Endothelial cell of umbilical vein (primary cell): ENCODE measurements around the gene FEN1. TPM values are rescaled to one million over a fixed set of nuclear protein-coding genes. Genes with fewer than 3 reads are reported as not detected.

Experiments
- BruUV-seq: library from RNA; stranded (reverse); fragments of 400-500 nt; replicated peaks from 2 replicates; lab custom pipeline; 2021; lab: Mats Ljungman, UMichigan
- CTCF ChIA-PET: fragments of 300-600, 350-600 bp; sonication (Branson Sonifier 250); formaldehyde crosslinking; loops from one replicate; lab custom pipeline; 2021; ENCODE audit warnings: antibody characterized with exemption, inconsistent platforms; lab: Charles Lee
- POLR2A ChIA-PET: fragments of 300-600, 350-600 bp; sonication (Branson Sonifier 250); formaldehyde crosslinking; loops from one replicate; lab custom pipeline; 2021; ENCODE audit warnings: antibody characterized with exemption, inconsistent platforms; lab: Charles Lee
- DNase-seq: peaks from one replicate; pipeline ENCODE4 v3.0.0-alpha.2; 2011; ENCODE audit warnings: low read depth, low spot score
- FAIRE-seq: peaks from 2 replicates; lab custom pipeline; 2011; peaks lifted over from hg19 to GRCh38; lab: Jason Lieb, UNC
- H2AFZ ChIP-seq: 2 replicates; pipeline ENCODE4 v1.6.0; 2012; ENCODE audit warnings: low read depth, low read length, control low read depth, inconsistent platforms
- H3K27ac ChIP-seq: 2 replicates; pipeline ENCODE4 v1.5.1; 2011; ENCODE audit warnings: low read depth, mild to moderate bottlenecking, control low read depth, low read length, moderate library complexity; ENCODE audit not compliant: insufficient read depth
- H3K27me3 ChIP-seq, 2 experiments: 2 replicates each; pipeline versions ENCODE4 v1.6.0 to v1.6.1; 2011; ENCODE audit warnings: low read length in 2 of 2, mixed read lengths in 1 of 2; ENCODE audit not compliant: control insufficient read depth in 2 of 2, insufficient read depth in 2 of 2
- H3K36me3 ChIP-seq, 2 experiments: 2 replicates in 1 of 2; 3 replicates in 1 of 2; pipeline ENCODE4 v1.5.1; 2011; ENCODE audit warnings: low read length in 2 of 2, mild to moderate bottlenecking in 1 of 2, moderate library complexity in 1 of 2; ENCODE audit not compliant: control insufficient read depth in 2 of 2, insufficient read depth in 2 of 2; ENCODE audit errors: extremely low read depth in 1 of 2
- H3K4me1 ChIP-seq: 3 replicates; pipeline ENCODE4 v1.5.1; 2011; ENCODE audit warnings: mild to moderate bottlenecking, low read length; ENCODE audit not compliant: control insufficient read depth, insufficient read depth; ENCODE audit errors: extremely low read depth
- H3K4me2 ChIP-seq: 2 replicates; pipeline ENCODE4 v1.6.1; 2011; ENCODE audit warnings: low read length, control low read depth, mixed read lengths; ENCODE audit not compliant: insufficient read depth
- H3K4me3 ChIP-seq, 3 experiments: fragments of 200-600 bp in 1 of 3; sonication (generic), shearing (Covaris generic) in 1 of 3; replicated peaks in 1 of 3; 2 replicates each; pipeline ENCODE4 v1.5.1; 2011 to 2016; ENCODE audit warnings: control low read depth in 3 of 3, low read length in 3 of 3, mild to moderate bottlenecking in 2 of 3, inconsistent platforms in 1 of 3, low read depth in 1 of 3, moderate library complexity in 1 of 3; ENCODE audit not compliant: insufficient read depth in 1 of 3
- H3K79me2 ChIP-seq: 2 replicates; pipeline ENCODE4 v1.6.0; 2012; ENCODE audit warnings: low read length, inconsistent platforms; ENCODE audit not compliant: control insufficient read depth, insufficient read depth
- H3K9ac ChIP-seq: replicated peaks from 2 replicates; pipeline ENCODE3; 2011; ENCODE audit warnings: low read length, control low read depth; ENCODE audit not compliant: insufficient read depth; ENCODE audit errors: extremely low read depth
- H3K9me1 ChIP-seq: replicated peaks from 3 replicates; pipeline ENCODE4 v1.6.0; 2011; ENCODE audit warnings: mild to moderate bottlenecking, low read length; ENCODE audit not compliant: control insufficient read depth, insufficient read depth; ENCODE audit errors: extremely low read depth
- H3K9me3 ChIP-seq: replicated peaks from 2 replicates; pipeline ENCODE4 v1.5.1; 2012; ENCODE audit warnings: low read length, inconsistent platforms; ENCODE audit not compliant: control insufficient read depth, insufficient read depth
- H4K20me1 ChIP-seq: replicated peaks from 2 replicates; pipeline ENCODE3; 2011; ENCODE audit warnings: mild to moderate bottlenecking, low read length; ENCODE audit not compliant: control insufficient read depth, insufficient read depth; ENCODE audit errors: extremely low read depth
- EZH2 ChIP-seq: IDR thresholded peaks from 2 replicates; pipeline ENCODE4 v1.6.1; 2012; ENCODE audit warnings: borderline replicate concordance, low read depth, mild to moderate bottlenecking, moderate library complexity, low read length, inconsistent platforms; ENCODE audit not compliant: severe bottlenecking
- FOS ChIP-seq: IDR thresholded peaks from 2 replicates; pipeline ENCODE4 v1.6.1; 2011; ENCODE audit warnings: mild to moderate bottlenecking, low read length, moderate library complexity, borderline replicate concordance; ENCODE audit not compliant: insufficient read depth
- GATA2 ChIP-seq: IDR thresholded peaks from 2 replicates; pipeline ENCODE4 v1.7.0; 2011; ENCODE audit warnings: low read depth, mild to moderate bottlenecking, moderate library complexity, mixed read lengths, low read length; ENCODE audit not compliant: insufficient read length, insufficient read depth
- JUN ChIP-seq: IDR thresholded peaks from 2 replicates; pipeline ENCODE4 v1.6.1; 2011; ENCODE audit warnings: borderline replicate concordance, low read depth; ENCODE audit not compliant: insufficient read length, insufficient read depth
- MYC ChIP-seq: IDR thresholded peaks from one replicate; pipeline ENCODE4 v1.6.1; 2011; ENCODE audit warnings: mild to moderate bottlenecking, low read depth, low read length
- POLR2A ChIP-seq: IDR thresholded peaks from 2 replicates; pipeline ENCODE4 v1.6.1; 2012; ENCODE audit warnings: low read depth, mild to moderate bottlenecking, control low read depth, low read length
- POLR2AphosphoS5 ChIP-seq: IDR thresholded peaks from 2 replicates; pipeline ENCODE4 v1.6.1; 2012; ENCODE audit warnings: low read depth, mild to moderate bottlenecking, control low read depth, low read length, moderate library complexity; ENCODE audit not compliant: insufficient read depth
- dilution Hi-C: fragments of 300-500 bp; cut with MboI; formaldehyde crosslinking; loops from one replicate; pipeline ENCODE4 v1.15.0; 2019; ENCODE audit warnings: low sequenced_read_pairs; ENCODE audit not compliant: extremely low pct_ligation_motif_present
- intact Hi-C: fragments of 100-400 bp; cut with micrococcal nuclease; formaldehyde crosslinking; loops from one replicate; pipeline ENCODE4 v1.10.0; 2022
- polyA plus RNA-seq, 4 experiments: library from polyadenylated mRNA; depleted of rRNA in 3 of 4; stranded (reverse) in 3 of 4; unstranded in 1 of 4; fragments of >200 nt; gene quantifications; 2 replicates each; pipeline versions ENCODE4 v1.2.1 to v1.2.3, GENCODE V29; 2011 to 2012; ENCODE audit warnings: missing spikeins in 1 of 4
- total RNA-seq: library from RNA; stranded (reverse); gene quantifications from 2 replicates; pipeline ENCODE4 v1.2.3, GENCODE V29; 2021
- TF ChIP-seq, protein P1 (sequence below), 2 donors: IDR thresholded peaks; 1 replicate in 1 of 2; 2 replicates in 1 of 2; pipeline ENCODE4 v1.5.1; 2011; ENCODE audit warnings: low read length in 2 of 2, mild to moderate bottlenecking in 2 of 2, moderate library complexity in 2 of 2, control low read depth in 1 of 2, inconsistent platforms in 1 of 2, low read depth in 1 of 2; ENCODE audit not compliant: insufficient read depth in 1 of 2; ENCODE audit errors: extremely low read depth in 1 of 2
- TF ChIP-seq, protein P2 (sequence below): IDR thresholded peaks from 2 replicates; pipeline ENCODE4 v1.6.1; 2011; ENCODE audit not compliant: insufficient read depth, insufficient read length

The FEN1 gene
- total and polyA plus RNA-seq, 2 donors (not counting 3 experiments of a cell fraction or from before 2014, with no cell fraction given) = 29.3 to 60.5 TPM

DNA sequence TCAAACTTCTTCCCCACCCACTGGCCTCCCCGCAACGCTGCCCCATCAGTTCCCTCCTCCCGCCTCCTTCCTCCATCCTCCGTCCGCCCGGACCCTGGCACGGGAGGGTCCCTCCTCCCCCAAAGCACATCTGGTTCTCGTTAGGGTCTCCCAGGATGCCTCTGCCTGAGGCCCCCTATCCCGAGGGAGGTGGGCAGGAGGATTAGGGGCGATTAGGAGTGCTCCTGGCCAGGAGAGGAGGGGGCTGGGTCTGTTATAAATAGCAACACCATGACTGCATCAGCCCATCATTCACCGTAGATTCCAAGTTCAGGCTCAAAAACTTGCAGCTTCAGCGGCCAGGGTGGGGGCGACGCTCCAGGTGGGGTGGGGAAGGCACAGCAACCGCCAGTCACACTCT, 29.9 kb upstream of the FEN1 start:
- H3K9me1 ChIP-seq = no peaks in the 10 kb centered on the region
- H3K27ac ChIP-seq = no peak overlapping the region
- no peak overlapping the region for H3K9ac ChIP-seq
- H3K9me3 ChIP-seq = no peaks in the 10 kb centered on the region
- ChIA-PET CTCF (no interaction called here), POLR2A (no interaction called here)
- peaks cover 0 to 2% of the 10 kb centered on the region in 2 experiments for H3K27me3 ChIP-seq
- dilution Hi-C loops = no loop called here
- H3K36me3 ChIP-seq = no peaks in the 10 kb centered on the region
- no peaks in the 10 kb centered on the region for H3K79me2 ChIP-seq
- no TSS peak for BruUV-seq
- TF ChIP-seq MYC (no peak), POLR2A (no peak), POLR2AphosphoS5 (no peak), EZH2 (no peak)
- TF ChIP-seq, protein P1, sequence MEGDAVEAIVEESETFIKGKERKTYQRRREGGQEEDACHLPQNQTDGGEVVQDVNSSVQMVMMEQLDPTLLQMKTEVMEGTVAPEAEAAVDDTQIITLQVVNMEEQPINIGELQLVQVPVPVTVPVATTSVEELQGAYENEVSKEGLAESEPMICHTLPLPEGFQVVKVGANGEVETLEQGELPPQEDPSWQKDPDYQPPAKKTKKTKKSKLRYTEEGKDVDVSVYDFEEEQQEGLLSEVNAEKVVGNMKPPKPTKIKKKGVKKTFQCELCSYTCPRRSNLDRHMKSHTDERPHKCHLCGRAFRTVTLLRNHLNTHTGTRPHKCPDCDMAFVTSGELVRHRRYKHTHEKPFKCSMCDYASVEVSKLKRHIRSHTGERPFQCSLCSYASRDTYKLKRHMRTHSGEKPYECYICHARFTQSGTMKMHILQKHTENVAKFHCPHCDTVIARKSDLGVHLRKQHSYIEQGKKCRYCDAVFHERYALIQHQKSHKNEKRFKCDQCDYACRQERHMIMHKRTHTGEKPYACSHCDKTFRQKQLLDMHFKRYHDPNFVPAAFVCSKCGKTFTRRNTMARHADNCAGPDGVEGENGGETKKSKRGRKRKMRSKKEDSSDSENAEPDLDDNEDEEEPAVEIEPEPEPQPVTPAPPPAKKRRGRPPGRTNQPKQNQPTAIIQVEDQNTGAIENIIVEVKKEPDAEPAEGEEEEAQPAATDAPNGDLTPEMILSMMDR (IDR thresholded peaks at IDR 0.05; ENCODE audit: extremely low read depth in 1 of 2, insufficient read depth in 1 of 2, low read depth in 1 of 2, low read length in 2 of 2) = no peak
- no peak overlapping the region for H3K4me2 ChIP-seq
- H2AFZ ChIP-seq = no peak overlapping the region
- H3K4me3 ChIP-seq = no peak overlapping the region
- intact Hi-C loops = no loop called here
- H3K4me1 ChIP-seq = no peaks in the 10 kb centered on the region
- FAIRE-seq (no peak), DNase-seq (no peak)
- no peaks in the 10 kb centered on the region for H4K20me1 ChIP-seq

DNA sequence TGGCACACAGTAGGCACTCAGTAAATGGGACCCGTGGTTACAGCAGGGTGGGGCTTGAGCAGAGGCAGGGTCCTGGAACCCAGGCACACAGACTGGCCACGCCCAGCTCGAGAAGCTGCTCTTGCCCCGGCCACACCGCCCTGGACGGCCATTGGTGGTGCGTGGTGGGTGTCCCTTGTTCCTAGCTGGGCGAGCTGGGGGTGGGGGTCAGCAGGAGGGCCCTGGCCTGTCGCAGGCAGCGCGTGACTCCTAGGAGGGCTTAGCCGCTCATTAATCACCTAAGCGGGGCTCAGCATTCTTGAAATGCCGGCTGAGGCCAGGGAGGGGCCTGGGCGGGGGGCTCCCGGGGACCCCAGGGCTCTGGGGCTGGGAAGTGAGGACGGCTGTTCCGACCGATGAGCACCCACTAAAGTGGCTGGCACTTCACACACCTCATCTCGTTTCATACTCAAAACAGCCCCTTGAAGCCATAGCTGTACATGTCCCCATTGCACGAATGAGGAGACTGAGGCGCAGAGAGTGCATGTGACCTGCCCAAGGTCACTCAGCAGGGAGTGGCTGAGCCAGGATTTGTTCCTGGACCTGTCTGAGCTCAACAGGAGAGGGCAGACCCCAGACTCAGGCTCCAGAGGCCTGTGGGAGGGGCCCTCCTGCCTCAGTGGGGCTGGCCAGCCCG, 28.6 kb upstream of the FEN1 start:
- no TSS peak for BruUV-seq
- no peak for DNase-seq
- Histone ChIP-seq H3K27ac (no peak overlapping the region), H3K36me3 (no peaks in the 10 kb centered on the region), H3K27me3 (peaks cover 0 to 2% of the 10 kb centered on the region in 2 experiments), H3K4me3 (no peak overlapping the region), H3K9me1 (no peaks in the 10 kb centered on the region), H3K9ac (no peak overlapping the region), H4K20me1 (no peaks in the 10 kb centered on the region), H2AFZ (no peak overlapping the region), H3K79me2 (no peaks in the 10 kb centered on the region), H3K9me3 (no peaks in the 10 kb centered on the region), H3K4me1 (no peaks in the 10 kb centered on the region), H3K4me2 (no peak overlapping the region)
- ChIA-PET POLR2A (no interaction called here), CTCF (interaction anchor here (0.9 to 5.4 kb wide), 2 partner anchors 13 to 16 kb away, joined by 3 to 29 read pairs; no protein-coding TSS in a partner anchor)
- FAIRE-seq = no peak
- TF ChIP-seq GATA2 (no peak), MYC (no peak), FOS (no peak), JUN (no peak), POLR2AphosphoS5 (no peak)
- TF ChIP-seq, protein P1 (IDR thresholded peaks at IDR 0.05; ENCODE audit: extremely low read depth in 1 of 2, insufficient read depth in 1 of 2, low read depth in 1 of 2, low read length in 2 of 2) = no peak
- TF ChIP-seq, protein P2, sequence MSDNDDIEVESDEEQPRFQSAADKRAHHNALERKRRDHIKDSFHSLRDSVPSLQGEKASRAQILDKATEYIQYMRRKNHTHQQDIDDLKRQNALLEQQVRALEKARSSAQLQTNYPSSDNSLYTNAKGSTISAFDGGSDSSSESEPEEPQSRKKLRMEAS = no peak
- dilution Hi-C loops = no loop called here
- intact Hi-C loops = no loop called here
